D721Med (cell line): ENCODE data around the gene EPHB6.

Experiments
- DNase-seq: peaks from one replicate; pipeline ENCODE4 v3.0.0; 2011; ENCODE audit warnings: low spot score; ENCODE audit not compliant: insufficient read length
- FAIRE-seq: peaks from 2 replicates; lab custom pipeline; 2011; peaks lifted over from hg19 to GRCh38; lab: Jason Lieb, UNC
- CTCF ChIP-seq: IDR thresholded peaks from 2 replicates; pipeline ENCODE4 v1.5.1; 2012; ENCODE audit warnings: mild to moderate bottlenecking, control low read depth; ENCODE audit not compliant: insufficient read depth; ENCODE audit errors: missing control alignments

The EPHB6 gene

GRCh38 chr7:142857625-142858024 is 2.7 kb downstream of the EPHB6 start:
- TF ChIP-seq CTCF: no peak
- FAIRE-seq (no peak), DNase-seq (no peak)

GRCh38 chr7:142859411-142859810 is 4.5 kb downstream of the EPHB6 start:
- no peak for TF ChIP-seq CTCF
- no peak for FAIRE-seq
- DNase-seq: no peak

DNA sequence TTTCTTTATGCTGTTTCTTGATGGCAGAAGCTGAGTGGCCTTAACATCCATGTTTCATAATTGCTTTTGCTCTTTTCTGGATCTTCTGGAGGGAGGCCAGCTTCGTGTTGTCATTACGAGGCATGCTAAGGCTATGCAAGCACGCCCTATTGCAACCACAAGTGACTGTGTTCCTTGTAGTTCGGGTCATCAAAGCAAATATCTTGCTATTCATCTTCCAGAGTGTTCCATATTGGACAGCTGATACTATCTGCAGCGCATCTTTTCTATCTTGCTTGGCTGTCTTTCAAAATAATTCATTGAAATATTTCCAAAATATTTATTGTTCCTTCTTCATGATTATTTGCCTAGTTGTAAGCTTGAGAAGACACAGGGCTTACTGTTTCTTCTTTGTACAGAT is 5.0 kb downstream of the EPHB6 start:
- TF ChIP-seq CTCF: no peak
- DNase-seq: no peak
- FAIRE-seq: no peak

DNA sequence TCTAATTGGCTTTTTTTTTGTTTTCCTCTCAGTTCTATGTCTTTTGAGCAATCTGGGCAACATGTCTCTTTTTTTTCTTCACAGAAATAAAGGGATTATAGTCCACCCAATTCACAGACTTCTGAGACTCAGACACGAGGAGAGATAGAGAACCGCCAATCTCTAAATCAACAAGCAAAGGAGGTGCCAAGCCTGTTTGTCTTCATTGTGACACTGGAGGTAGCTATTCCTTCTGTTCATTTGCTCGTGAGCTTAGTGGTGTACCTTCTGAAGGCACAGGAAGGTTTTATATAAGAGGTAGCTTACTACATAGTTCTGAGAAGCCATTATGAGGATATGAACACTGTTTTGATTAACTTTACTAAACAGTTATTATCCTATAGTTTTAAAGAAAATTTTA is 6.1 kb downstream of the EPHB6 start:
- FAIRE-seq (no peak), DNase-seq (no peak)
- TF ChIP-seq CTCF: no peak

- DNase-seq (no peak), FAIRE-seq (no peak)
- TF ChIP-seq CTCF: no peak
Measured at GRCh38 chr7:142862351-142862750, 7.5 kb downstream of the EPHB6 start.

- DNase-seq: no peak
- no peak for TF ChIP-seq CTCF
- FAIRE-seq: no peak
Measured at GRCh38 chr7:142862786-142863400, 8.0 kb downstream of the EPHB6 start.

DNA sequence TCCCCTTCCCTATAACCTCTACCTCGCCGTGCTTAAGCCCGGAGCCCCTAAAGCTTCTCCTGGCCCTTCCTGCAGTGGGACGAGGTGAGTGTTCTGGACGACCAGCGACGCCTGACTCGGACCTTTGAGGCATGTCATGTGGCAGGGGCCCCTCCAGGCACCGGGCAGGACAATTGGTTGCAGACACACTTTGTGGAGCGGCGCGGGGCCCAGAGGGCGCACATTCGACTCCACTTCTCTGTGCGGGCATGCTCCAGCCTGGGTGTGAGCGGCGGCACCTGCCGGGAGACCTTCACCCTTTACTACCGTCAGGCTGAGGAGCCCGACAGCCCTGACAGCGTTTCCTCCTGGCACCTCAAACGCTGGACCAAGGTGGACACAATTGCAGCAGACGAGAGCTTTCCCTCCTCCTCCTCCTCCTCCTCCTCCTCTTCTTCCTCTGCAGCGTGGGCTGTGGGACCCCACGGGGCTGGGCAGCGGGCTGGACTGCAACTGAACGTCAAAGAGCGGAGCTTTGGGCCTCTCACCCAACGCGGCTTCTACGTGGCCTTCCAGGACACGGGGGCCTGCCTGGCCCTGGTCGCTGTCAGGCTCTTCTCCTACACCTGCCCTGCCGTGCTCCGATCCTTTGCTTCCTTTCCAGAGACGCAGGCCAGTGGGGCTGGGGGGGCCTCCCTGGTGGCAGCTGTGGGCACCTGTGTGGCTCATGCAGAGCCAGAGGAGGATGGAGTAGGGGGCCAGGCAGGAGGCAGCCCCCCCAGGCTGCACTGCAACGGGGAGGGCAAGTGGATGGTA is 9.2 kb downstream of the EPHB6 start:
- FAIRE-seq (no peak), DNase-seq (no peak)
- no peak for TF ChIP-seq CTCF
